Measurements from ENCODE around the gene FBLL1.
"Not testable (repeated sequence)": the region's sequence is repeated elsewhere in the genome, so short reads cannot be mapped to it uniquely, and the experiment has no call there.

FBLL1 gene

DNA sequence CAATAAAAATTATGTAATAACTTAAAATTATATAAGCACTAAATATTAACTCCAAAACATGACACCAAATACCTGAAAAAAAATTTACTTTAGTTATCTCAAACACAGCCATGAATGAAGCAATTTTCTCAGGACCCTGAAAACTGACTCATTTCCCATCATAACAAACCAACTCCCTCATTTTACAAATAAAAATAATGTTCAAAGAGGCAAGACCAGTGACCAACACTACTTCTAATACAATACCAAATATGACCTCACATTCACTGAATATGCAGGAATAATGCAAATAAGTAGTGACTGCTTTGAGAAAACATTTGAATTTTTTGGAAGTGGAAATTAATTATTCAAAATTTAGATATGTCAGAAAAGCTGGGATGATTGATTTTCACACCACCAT, 21.6 kb downstream of the FBLL1 start:
- H3K9me3 ChIP-seq = no peaks in the 10 kb centered on the region
- H3K4me3 ChIP-seq = no peak overlapping the region
- no peak for TF ChIP-seq Cebpa-rat (IDR thresholded peaks at IDR 0.05)
- no peak overlapping the region for H3K4me2 ChIP-seq
- no peaks in the 10 kb centered on the region for H3K27me3 ChIP-seq
- no peaks in the 10 kb centered on the region for H3K4me1 ChIP-seq
- peaks cover 69% of the 10 kb centered on the region for H4K20me1 ChIP-seq
- peaks cover 85% of the 10 kb centered on the region for H3K36me3 ChIP-seq
- no peak overlapping the region for H3K27ac ChIP-seq
- no peak overlapping the region for H3K9ac ChIP-seq

DNA sequence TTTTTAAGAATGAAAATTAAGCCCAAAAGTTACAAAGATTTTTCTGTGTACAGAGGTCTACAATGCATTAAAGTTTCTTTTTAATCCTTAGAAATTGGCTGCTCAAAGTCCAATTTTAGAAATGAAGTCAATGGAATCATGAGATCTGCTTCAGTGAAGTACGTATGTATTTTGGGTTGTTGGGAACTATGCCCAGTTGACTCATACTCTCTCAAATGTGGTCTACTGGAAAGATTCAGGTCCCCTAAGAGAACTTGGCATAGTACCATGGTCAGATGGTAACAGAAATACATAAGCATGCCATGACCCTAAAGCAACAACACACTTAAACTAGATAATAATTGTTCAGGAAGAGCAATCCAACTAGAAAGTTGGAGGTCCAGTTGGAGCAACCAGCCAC, 23.0 kb downstream of the FBLL1 start:
- H3K9me3 ChIP-seq = no peaks in the 10 kb centered on the region
- no peak overlapping the region for H3K27ac ChIP-seq
- no peaks in the 10 kb centered on the region for H3K27me3 ChIP-seq
- H4K20me1 ChIP-seq = peaks cover 78% of the 10 kb centered on the region
- no peak for TF ChIP-seq Cebpa-rat (IDR thresholded peaks at IDR 0.05)
- H3K4me1 ChIP-seq = no peaks in the 10 kb centered on the region
- no peak overlapping the region for H3K4me2 ChIP-seq
- H3K4me3 ChIP-seq = no peak overlapping the region
- H3K9ac ChIP-seq = no peak overlapping the region
- H3K36me3 ChIP-seq = peaks cover 88% of the 10 kb centered on the region

DNA sequence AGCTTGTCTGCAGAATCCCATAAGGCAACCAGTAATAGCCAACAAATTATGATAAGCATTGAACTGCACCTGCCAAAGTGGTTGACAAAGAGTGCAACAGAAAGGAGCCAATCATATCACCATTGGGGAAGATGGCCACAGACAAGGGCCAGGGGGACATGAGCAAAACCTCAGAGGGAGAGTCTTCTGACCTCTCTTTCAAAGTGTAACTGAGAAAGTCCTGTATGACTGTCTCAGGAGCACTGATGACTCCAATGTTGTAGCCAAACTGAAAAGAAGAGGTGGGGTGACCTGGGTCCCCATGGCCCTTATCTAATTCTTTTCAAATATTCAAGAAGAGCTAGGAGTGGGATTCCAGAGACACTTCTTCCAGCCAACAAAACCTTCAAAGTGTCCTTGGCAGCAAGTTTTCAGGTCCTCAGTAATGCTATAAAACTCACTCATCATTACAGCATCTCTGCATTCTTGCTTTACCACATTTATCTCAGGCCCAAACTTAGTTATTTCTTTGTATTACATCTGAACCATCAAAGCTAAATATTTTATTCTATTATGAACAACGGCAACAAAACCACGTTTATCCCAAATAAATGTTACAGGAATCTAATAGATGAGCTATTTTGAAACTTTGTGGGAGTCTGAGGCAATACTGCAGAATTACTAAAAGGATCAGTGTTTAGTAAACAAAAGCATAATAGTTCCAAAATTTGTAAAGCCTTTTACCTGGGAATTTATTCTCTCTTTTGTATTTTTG, 24.4 kb downstream of the FBLL1 start:
- no peak for TF ChIP-seq Cebpa-rat (IDR thresholded peaks at IDR 0.05)
- H3K4me2 ChIP-seq = no peak overlapping the region
- H3K27ac ChIP-seq = no peak overlapping the region
- H3K4me1 ChIP-seq = no peaks in the 10 kb centered on the region
- H4K20me1 ChIP-seq = peaks cover 70% of the 10 kb centered on the region
- no peak overlapping the region for H3K9ac ChIP-seq
- no peak overlapping the region for H3K4me3 ChIP-seq
- H3K9me3 ChIP-seq = no peaks in the 10 kb centered on the region
- peaks cover 88% of the 10 kb centered on the region for H3K36me3 ChIP-seq
- H3K27me3 ChIP-seq = no peaks in the 10 kb centered on the region

DNA sequence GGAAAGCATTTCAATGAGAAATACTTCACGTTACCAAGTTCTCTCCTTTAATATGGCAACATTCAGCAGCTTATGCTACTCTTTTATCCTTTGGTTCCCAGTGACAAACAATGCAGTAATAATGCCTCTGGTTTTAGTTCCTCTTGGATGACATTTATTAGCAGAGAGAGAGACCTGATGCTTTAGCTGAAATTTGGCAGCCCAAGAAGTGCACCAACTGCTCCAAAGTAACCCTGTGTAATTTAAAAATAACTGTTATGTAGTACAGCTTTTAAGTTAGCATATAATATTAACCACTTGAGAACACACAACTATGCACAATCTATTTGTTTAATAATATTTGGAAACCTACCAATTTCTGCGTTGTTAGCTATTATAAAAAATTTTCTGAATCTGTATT, 28.3 kb downstream of the FBLL1 start:
- peaks cover 97% of the 10 kb centered on the region for H3K36me3 ChIP-seq
- TF ChIP-seq Cebpa-rat (IDR thresholded peaks at IDR 0.05) = no peak
- H3K27ac ChIP-seq = no peak overlapping the region
- no peaks in the 10 kb centered on the region for H3K4me1 ChIP-seq
- H4K20me1 ChIP-seq = peaks cover 60% of the 10 kb centered on the region
- no peak overlapping the region for H3K4me3 ChIP-seq
- no peaks in the 10 kb centered on the region for H3K9me3 ChIP-seq
- no peak overlapping the region for H3K9ac ChIP-seq
- H3K27me3 ChIP-seq = no peaks in the 10 kb centered on the region
- H3K4me2 ChIP-seq = no peak overlapping the region

DNA sequence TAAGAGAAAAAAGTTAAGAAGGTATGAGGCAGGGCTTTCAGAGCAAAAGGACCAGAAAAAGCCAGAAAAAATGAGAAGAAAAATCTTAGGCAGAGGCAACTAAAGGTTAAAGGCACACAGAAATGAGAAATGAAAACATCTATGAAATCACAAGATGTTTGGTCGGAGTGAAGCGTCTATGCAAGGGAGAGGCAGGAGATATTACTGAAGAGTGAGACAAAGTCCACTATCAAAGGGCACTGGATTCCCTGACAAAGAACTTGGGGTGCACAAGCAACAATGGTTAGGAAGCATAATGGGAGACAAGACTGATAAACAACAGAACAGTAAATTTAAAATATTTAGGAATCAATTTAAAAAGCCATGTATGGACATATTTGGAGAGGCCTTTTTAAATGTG, 33.2 kb downstream of the FBLL1 start:
- no peak overlapping the region for H3K9ac ChIP-seq
- H3K27ac ChIP-seq = no peak overlapping the region
- no peaks in the 10 kb centered on the region for H3K9me3 ChIP-seq
- no peak overlapping the region for H3K4me3 ChIP-seq
- H4K20me1 ChIP-seq = peaks cover 69% of the 10 kb centered on the region
- no peak for TF ChIP-seq Cebpa-rat (IDR thresholded peaks at IDR 0.05)
- no peak overlapping the region for H3K4me2 ChIP-seq
- H3K36me3 ChIP-seq = peaks cover 91% of the 10 kb centered on the region
- no peaks in the 10 kb centered on the region for H3K4me1 ChIP-seq
- no peaks in the 10 kb centered on the region for H3K27me3 ChIP-seq

DNA sequence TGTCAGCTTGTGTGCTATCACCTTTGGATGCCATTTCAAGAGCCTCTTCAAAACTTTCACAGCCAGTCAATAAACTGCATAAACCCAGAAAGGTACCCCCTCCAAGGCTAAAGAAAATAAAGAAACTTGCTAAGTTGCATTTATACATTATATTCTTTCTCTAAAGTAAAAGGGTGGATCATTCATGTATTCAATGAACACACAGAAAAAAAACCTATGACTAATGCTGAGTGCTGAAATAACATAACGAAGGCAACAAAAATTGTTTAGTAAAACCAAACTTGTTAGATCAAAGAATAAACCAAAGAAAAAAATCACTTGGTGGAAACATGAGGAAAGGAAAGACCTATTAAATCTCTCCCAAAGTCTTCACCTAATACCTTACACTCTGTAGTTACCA, 34.9 kb downstream of the FBLL1 start:
- H4K20me1 ChIP-seq = peaks cover 85% of the 10 kb centered on the region
- no peak overlapping the region for H3K9ac ChIP-seq
- H3K27me3 ChIP-seq = no peaks in the 10 kb centered on the region
- no peak overlapping the region for H3K27ac ChIP-seq
- H3K4me2 ChIP-seq = no peak overlapping the region
- H3K36me3 ChIP-seq = peaks cover 89% of the 10 kb centered on the region
- no peak for TF ChIP-seq Cebpa-rat (IDR thresholded peaks at IDR 0.05)
- no peaks in the 10 kb centered on the region for H3K4me1 ChIP-seq
- no peaks in the 10 kb centered on the region for H3K9me3 ChIP-seq
- H3K4me3 ChIP-seq = no peak overlapping the region

DNA sequence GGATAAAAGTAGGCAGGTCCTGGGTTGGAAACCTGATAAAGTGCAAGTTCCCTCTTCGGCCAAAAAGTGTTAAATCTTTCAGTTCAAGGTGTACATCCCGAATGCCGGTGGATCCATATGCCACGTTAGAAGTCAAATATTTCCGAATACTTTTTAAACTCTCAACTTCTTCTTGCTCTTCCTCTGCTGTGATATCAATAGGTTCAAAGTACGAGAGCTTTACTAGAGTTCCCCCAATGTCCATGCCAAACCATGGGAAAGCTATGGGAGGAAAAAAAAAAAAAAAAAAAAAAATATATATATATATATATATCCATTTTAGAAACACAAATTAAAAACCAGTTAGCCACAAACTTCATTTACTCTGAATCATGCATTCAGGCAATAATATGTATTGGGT, 39.6 kb downstream of the FBLL1 start:
- no peak for TF ChIP-seq Cebpa-rat (IDR thresholded peaks at IDR 0.05)
- H3K4me3 ChIP-seq = no peak overlapping the region
- peaks cover 82% of the 10 kb centered on the region for H3K36me3 ChIP-seq
- H3K27me3 ChIP-seq = no peaks in the 10 kb centered on the region
- no peaks in the 10 kb centered on the region for H3K9me3 ChIP-seq
- no peak overlapping the region for H3K27ac ChIP-seq
- H3K4me2 ChIP-seq = no peak overlapping the region
- H3K4me1 ChIP-seq = no peaks in the 10 kb centered on the region
- H3K9ac ChIP-seq = no peak overlapping the region
- H4K20me1 ChIP-seq = peaks cover 93% of the 10 kb centered on the region

DNA sequence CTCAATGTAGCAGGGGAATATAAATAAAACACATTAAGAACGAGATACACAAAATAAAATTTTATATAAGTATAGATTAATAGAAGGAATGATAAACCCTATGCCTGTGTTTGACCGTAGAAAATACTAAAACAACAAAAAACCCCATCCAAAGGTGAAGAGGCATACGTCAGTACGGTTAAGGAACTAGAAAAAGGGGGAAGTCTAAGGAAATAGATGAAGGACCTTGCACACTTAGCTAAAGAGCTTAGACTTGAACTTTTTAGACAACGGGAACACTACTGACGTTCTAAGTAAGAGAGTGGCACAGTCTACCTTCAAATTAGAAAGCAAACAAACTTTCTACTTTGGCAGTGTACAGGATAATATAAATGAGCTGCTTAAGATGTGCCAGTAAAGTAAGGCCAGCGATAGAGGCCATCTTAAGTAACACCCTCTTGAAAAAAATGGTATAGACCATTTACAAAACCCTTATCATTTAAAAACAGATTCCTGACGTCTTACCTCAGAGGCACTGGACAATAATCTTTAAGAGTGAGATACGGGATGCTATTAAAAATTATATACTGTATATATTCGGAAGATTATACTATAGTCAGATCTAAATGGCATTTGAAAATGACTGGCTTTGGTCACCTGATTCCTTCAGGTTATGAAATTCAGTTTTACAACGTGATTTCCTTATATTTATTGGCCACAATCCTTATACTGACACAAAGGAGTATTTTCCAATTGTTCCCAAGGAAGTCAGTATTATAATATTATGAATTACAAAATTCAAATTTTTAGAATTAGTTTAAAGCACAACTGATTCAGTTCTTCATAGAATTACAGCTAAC, 41.6 kb downstream of the FBLL1 start:
- peaks cover 90% of the 10 kb centered on the region for H4K20me1 ChIP-seq
- H3K9me3 ChIP-seq = peaks cover 16% of the 10 kb centered on the region
- H3K4me2 ChIP-seq = no peak overlapping the region
- H3K4me1 ChIP-seq = no peaks in the 10 kb centered on the region
- no peak overlapping the region for H3K9ac ChIP-seq
- H3K36me3 ChIP-seq = peaks cover 83% of the 10 kb centered on the region
- TF ChIP-seq Cebpa-rat (IDR thresholded peaks at IDR 0.05) = no peak
- no peaks in the 10 kb centered on the region for H3K27me3 ChIP-seq
- no peak overlapping the region for H3K4me3 ChIP-seq
- H3K27ac ChIP-seq = no peak overlapping the region

DNA sequence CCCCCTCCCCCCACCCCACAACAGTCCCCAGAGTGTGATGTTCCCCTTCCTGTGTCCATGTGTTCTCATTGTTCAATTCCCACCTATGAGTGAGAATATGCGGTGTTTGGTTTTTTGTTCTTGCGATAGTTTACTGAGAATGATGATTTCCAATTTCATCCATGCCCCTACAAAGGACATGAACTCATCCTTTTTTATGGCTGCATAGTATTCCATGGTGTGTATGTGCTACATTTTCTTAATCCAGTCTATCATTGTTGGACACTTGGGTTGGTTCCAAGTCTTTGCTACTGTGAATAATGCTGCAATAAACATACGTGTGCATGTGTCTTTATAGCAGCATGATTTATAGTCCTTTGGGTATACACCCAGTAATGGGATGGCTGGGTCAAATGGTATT, 44.6 kb downstream of the FBLL1 start:
- H3K9me3 ChIP-seq = peaks cover 18% of the 10 kb centered on the region
- H3K4me3 ChIP-seq, H3K27me3 ChIP-seq, H3K27ac ChIP-seq, H3K4me2 ChIP-seq, H3K9ac ChIP-seq: not testable (repeated sequence)
- peaks cover 67% of the 10 kb centered on the region for H3K36me3 ChIP-seq
- peaks cover 16% of the 10 kb centered on the region for H3K4me1 ChIP-seq
- peaks cover 90% of the 10 kb centered on the region for H4K20me1 ChIP-seq

DNA sequence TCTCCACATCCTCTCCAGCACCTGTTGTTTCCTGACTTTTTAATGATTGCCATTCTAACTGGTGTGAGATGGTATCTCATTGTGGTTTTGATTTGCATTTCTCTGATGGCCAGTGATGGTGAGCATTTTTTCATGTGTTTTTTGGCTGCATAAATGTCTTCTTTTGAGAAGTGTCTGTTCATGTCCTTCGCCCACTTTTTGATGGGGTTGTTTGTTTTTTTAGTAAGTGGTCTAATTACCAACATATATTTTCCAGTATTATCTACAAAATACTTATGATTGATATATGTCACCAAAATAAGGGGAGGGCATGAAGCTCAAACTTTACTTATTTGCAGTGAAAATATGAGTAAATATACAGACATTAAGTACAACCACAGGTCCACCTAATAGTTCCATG, 45.1 kb downstream of the FBLL1 start:
- Histone ChIP-seq H3K36me3 (peaks cover 67% of the 10 kb centered on the region), H3K9me3 (peaks cover 18% of the 10 kb centered on the region), H3K4me1 (peaks cover 16% of the 10 kb centered on the region), H4K20me1 (peaks cover 92% of the 10 kb centered on the region)
- not testable (repeated sequence) for H3K4me3 ChIP-seq, H3K27ac ChIP-seq, H3K4me2 ChIP-seq, H3K9ac ChIP-seq, H3K27me3 ChIP-seq
